A549 (cell line): ENCODE measurements around the gene TPCN2. TPM values are rescaled to one million over a fixed set of nuclear protein-coding genes. Genes with fewer than 3 reads are reported as not detected.

Source experiments
- ATAC-seq, 2 experiments: fragments of 200-7000 bp in 1 of 2; fragments of >200 bp in 1 of 2; cut with Nextera tagmentation in 1 of 2; cut with Tn5 transposase in 1 of 2; 3 replicates each; pipeline versions ENCODE4 v1.8.0 to v1.9.1; 2018 to 2020; ENCODE audit warnings: mild to moderate bottlenecking in 1 of 2, moderate library complexity in 1 of 2
- CTCF ChIA-PET: fragments of 300-600 bp; sonication (Branson Sonifier 250); formaldehyde crosslinking; extraction: SDS; loops from one replicate; lab custom pipeline; 2021; ENCODE audit warnings: antibody characterized with exemption, inconsistent platforms; lab: Yijun Ruan, JAX
- POLR2A ChIA-PET: fragments of 350-600 bp; formaldehyde crosslinking; extraction: SDS; loops from one replicate; lab custom pipeline; 2021; ENCODE audit warnings: antibody characterized with exemption, inconsistent platforms; lab: Yijun Ruan, JAX
- DNase-seq, 2 experiments: peaks; one replicate each; pipeline versions ENCODE4 v3.0.0 to v3.0.0-alpha.2; 2011 to 2016; ENCODE audit warnings: low read depth in 1 of 2, low spot score in 1 of 2
- FAIRE-seq: peaks from 2 replicates; lab custom pipeline; 2011; peaks lifted over from hg19 to GRCh38; lab: Jason Lieb, UNC
- H3K27ac ChIP-seq, 2 experiments: fragments of >200 bp; sonication (Bioruptor Twin); formaldehyde crosslinking; 3 replicates each; pipeline ENCODE4 v1.5.1; 2016 to 2017
- H3K4me1 ChIP-seq: fragments of >200 bp; sonication (Bioruptor Twin); formaldehyde crosslinking; 3 replicates; pipeline ENCODE4 v1.6.1; 2016
- H3K4me2 ChIP-seq: fragments of >200 bp; sonication (Bioruptor Twin); formaldehyde crosslinking; 3 replicates; pipeline ENCODE4 v1.6.1; 2016
- H3K4me3 ChIP-seq: fragments of >200 bp; sonication (Bioruptor Twin); formaldehyde crosslinking; 3 replicates; pipeline ENCODE4 v1.5.1; 2016
- H3K9me3 ChIP-seq: fragments of >200 bp; sonication (Bioruptor Twin); formaldehyde crosslinking; 3 replicates; pipeline ENCODE4 v1.6.1; 2016
- CBX2 ChIP-seq: fragments of 200-600 bp; sonication (generic); IDR thresholded peaks from 2 replicates; pipeline ENCODE4 v1.6.1; 2016; ENCODE audit warnings: low read depth, mild to moderate bottlenecking, borderline replicate concordance
- CEBPB ChIP-seq, 2 experiments: fragments of >200 bp in 1 of 2; sonication (Bioruptor Twin) in 1 of 2; formaldehyde crosslinking in 1 of 2; IDR thresholded peaks; 2 replicates each; pipeline ENCODE4 v1.6.1; 2012 to 2016
- CHD2 ChIP-seq: fragments of 150-350 bp; IDR thresholded peaks from 2 replicates; pipeline ENCODE4 v1.6.1; 2014; ENCODE audit warnings: low read length; ENCODE audit not compliant: partially characterized antibody
- CHD4 ChIP-seq: fragments of 200-600 bp; sonication (generic); IDR thresholded peaks from 2 replicates; pipeline ENCODE4 v1.6.1; 2016; ENCODE audit warnings: antibody characterized with exemption, mild to moderate bottlenecking, borderline replicate concordance
- EHMT2 ChIP-seq: fragments of 200-600 bp; sonication (generic); IDR thresholded peaks from 2 replicates; pipeline ENCODE4 v1.6.1; 2016; ENCODE audit warnings: antibody characterized with exemption, low read depth, mild to moderate bottlenecking, moderate library complexity
- FOSB ChIP-seq: fragments of 250-450 bp; sonication (Bioruptor Pico); IDR thresholded peaks from 2 replicates; pipeline ENCODE4 v1.5.0; 2020; ENCODE audit warnings: mild to moderate bottlenecking, moderate library complexity
- FOXS1 ChIP-seq: fragments of 250-450 bp; sonication (Bioruptor Pico); IDR thresholded peaks from 2 replicates; pipeline ENCODE4 v1.5.0; 2020; ENCODE audit warnings: mild to moderate bottlenecking, moderate library complexity
- GATA3 ChIP-seq: IDR thresholded peaks from 2 replicates; pipeline ENCODE4 v1.6.1; 2012; ENCODE audit warnings: borderline replicate concordance
- HES2 ChIP-seq: fragments of >200 bp; sonication (Bioruptor Twin); formaldehyde crosslinking; IDR thresholded peaks from 2 replicates; pipeline ENCODE4 v1.6.1; 2016
- HOXA7 ChIP-seq: fragments of 250-450 bp; sonication (Bioruptor Pico); IDR thresholded peaks from 2 replicates; pipeline ENCODE4 v1.5.0; 2020; ENCODE audit warnings: mild to moderate bottlenecking, moderate library complexity
- HOXB5 ChIP-seq: fragments of 250-450 bp; sonication (Bioruptor Pico); IDR thresholded peaks from 2 replicates; pipeline ENCODE4 v1.5.0; 2020; ENCODE audit warnings: mild to moderate bottlenecking, moderate library complexity
- JUN ChIP-seq, 2 experiments: fragments of >200 bp; sonication (Bioruptor Twin); formaldehyde crosslinking; IDR thresholded peaks; 2 replicates in 1 of 2; 3 replicates in 1 of 2; pipeline ENCODE4 v1.6.1; 2016 to 2017
- MYC ChIP-seq: IDR thresholded peaks from 2 replicates; pipeline ENCODE4 v1.6.1; 2012; ENCODE audit warnings: mild to moderate bottlenecking, inconsistent platforms, low read length, improper control_type of control experiment, borderline replicate concordance
- NFE2L2 ChIP-seq: fragments of 150-350 bp; conservative IDR thresholded peaks from 2 replicates; pipeline ENCODE4 v1.6.1; 2014; ENCODE audit warnings: low read length
- NR3C1 ChIP-seq: fragments of >200 bp; sonication (Bioruptor Twin); formaldehyde crosslinking; IDR thresholded peaks from 3 replicates; pipeline ENCODE4 v1.6.1; 2017
- PBX3 ChIP-seq: IDR thresholded peaks from 2 replicates; pipeline ENCODE4 v1.6.1; 2012
- PHF8 ChIP-seq: fragments of 200-600 bp; sonication (generic); IDR thresholded peaks from 2 replicates; pipeline ENCODE4 v1.6.1; 2016; ENCODE audit warnings: low read depth, mild to moderate bottlenecking, antibody characterized with exemption, moderate library complexity, borderline replicate concordance
- POLR2AphosphoS2 ChIP-seq: conservative IDR thresholded peaks from 2 replicates; pipeline ENCODE4 v1.6.1; 2012; ENCODE audit warnings: low read length, improper control_type of control experiment, inconsistent platforms
- RAD21 ChIP-seq, 2 experiments: fragments of >200 bp in 1 of 2; sonication (Bioruptor Twin) in 1 of 2; formaldehyde crosslinking in 1 of 2; IDR thresholded peaks in 1 of 2; conservative IDR thresholded peaks in 1 of 2; 2 replicates in 1 of 2; 3 replicates in 1 of 2; pipeline ENCODE4 v1.6.1; 2012 to 2018; ENCODE audit warnings: inconsistent platforms in 1 of 2
- RARB ChIP-seq: fragments of 250-450 bp; sonication (Bioruptor Pico); IDR thresholded peaks from 2 replicates; pipeline ENCODE4 v1.8.0; 2021; ENCODE audit warnings: mild to moderate bottlenecking, moderate library complexity
- RCOR1 ChIP-seq: fragments of 150-350 bp; IDR thresholded peaks from 2 replicates; pipeline ENCODE4 v1.6.1; 2014; ENCODE audit warnings: antibody characterized with exemption, low read length, low read depth
- RFX5 ChIP-seq: fragments of 450-650 bp; IDR thresholded peaks from 2 replicates; pipeline ENCODE4 v1.7.1; 2014; ENCODE audit warnings: antibody characterized with exemption, mild to moderate bottlenecking, moderate library complexity
- RNF2 ChIP-seq: fragments of 200-600 bp; sonication (generic); IDR thresholded peaks from 2 replicates; pipeline ENCODE4 v1.6.1; 2016; ENCODE audit warnings: low read depth, mild to moderate bottlenecking, antibody characterized with exemption, moderate library complexity, borderline replicate concordance
- SMC3 ChIP-seq: fragments of >200 bp; sonication (Bioruptor Twin); formaldehyde crosslinking; IDR thresholded peaks from 3 replicates; pipeline ENCODE4 v1.6.1; 2018; ENCODE audit warnings: inconsistent platforms
- SREBF2 ChIP-seq: fragments of 450-650 bp; IDR thresholded peaks from 2 replicates; pipeline ENCODE4 v1.6.1; 2014; ENCODE audit warnings: mild to moderate bottlenecking, moderate library complexity
- TP53 ChIP-seq: fragments of 250-450 bp; sonication (Bioruptor Pico); IDR thresholded peaks from 2 replicates; pipeline ENCODE4 v1.5.0; 2021; ENCODE audit warnings: mild to moderate bottlenecking, moderate library complexity
- ZC3H11A ChIP-seq: fragments of 450-650 bp; IDR thresholded peaks from 2 replicates; pipeline ENCODE4 v1.6.1; 2014; ENCODE audit warnings: antibody characterized with exemption, mild to moderate bottlenecking
- ZFP36 ChIP-seq: fragments of 450-650 bp; IDR thresholded peaks from 2 replicates; pipeline ENCODE4 v1.6.1; 2014; ENCODE audit warnings: borderline replicate concordance; ENCODE audit not compliant: partially characterized antibody
- ZNF302 ChIP-seq: fragments of 250-450 bp; sonication (Bioruptor Pico); IDR thresholded peaks from 2 replicates; pipeline ENCODE4 v1.9.0; 2021; ENCODE audit warnings: inconsistent platforms, mild to moderate bottlenecking, moderate library complexity
- ZSCAN20 ChIP-seq: fragments of 250-450 bp; sonication (Bioruptor Pico); IDR thresholded peaks from 2 replicates; pipeline ENCODE4 v1.8.0; 2022; ENCODE audit warnings: mild to moderate bottlenecking, moderate library complexity
- WGBS: methylation state at CpG from one replicate; pipeline ENCODE4 v1.1.6; 2017; ENCODE audit errors: missing lambda C conversion rate; 5-methylcytosine and 5-hydroxymethylcytosine counted together
- polyA plus RNA-seq, 4 experiments: library from polyadenylated mRNA; depleted of rRNA in 3 of 4; stranded (reverse); fragments of >200 nt; fragmentation: RNase III in 1 of 4; extraction: RNeasy Plus Mini Kit Qiagen cat#74134 plus additional on column Dnase treatment in 1 of 4; gene quantifications; 2 replicates in 3 of 4; 3 replicates in 1 of 4; pipeline ENCODE4 v1.2.3, GENCODE V29; 2011 to 2017
- TF ChIP-seq, protein P1 (sequence below): fragments of >200 bp; sonication (Bioruptor Twin); formaldehyde crosslinking; IDR thresholded peaks from 3 replicates; pipeline ENCODE4 v1.5.1; 2016
- TF ChIP-seq, protein P2 (sequence below): IDR thresholded peaks from 2 replicates; pipeline ENCODE4 v1.6.1; 2012; ENCODE audit warnings: low read depth, borderline replicate concordance
- TF ChIP-seq, protein P3 (sequence below): fragments of 150-350 bp; IDR thresholded peaks from 2 replicates; pipeline ENCODE4 v1.6.1; 2014; ENCODE audit warnings: low read depth, mild to moderate bottlenecking, low read length

Gene TPCN2
- polyA plus RNA-seq, 2 of the 4 experiments (the other 2 are of a cell fraction), result 8.1 to 8.8 TPM

- H3K4me2 ChIP-seq, result no peak overlapping the region
- TF ChIP-seq HES2, result no peak
- TF ChIP-seq ZNF302 (CRISPR knock-in tag), result no peak
- TF ChIP-seq, protein P1, sequence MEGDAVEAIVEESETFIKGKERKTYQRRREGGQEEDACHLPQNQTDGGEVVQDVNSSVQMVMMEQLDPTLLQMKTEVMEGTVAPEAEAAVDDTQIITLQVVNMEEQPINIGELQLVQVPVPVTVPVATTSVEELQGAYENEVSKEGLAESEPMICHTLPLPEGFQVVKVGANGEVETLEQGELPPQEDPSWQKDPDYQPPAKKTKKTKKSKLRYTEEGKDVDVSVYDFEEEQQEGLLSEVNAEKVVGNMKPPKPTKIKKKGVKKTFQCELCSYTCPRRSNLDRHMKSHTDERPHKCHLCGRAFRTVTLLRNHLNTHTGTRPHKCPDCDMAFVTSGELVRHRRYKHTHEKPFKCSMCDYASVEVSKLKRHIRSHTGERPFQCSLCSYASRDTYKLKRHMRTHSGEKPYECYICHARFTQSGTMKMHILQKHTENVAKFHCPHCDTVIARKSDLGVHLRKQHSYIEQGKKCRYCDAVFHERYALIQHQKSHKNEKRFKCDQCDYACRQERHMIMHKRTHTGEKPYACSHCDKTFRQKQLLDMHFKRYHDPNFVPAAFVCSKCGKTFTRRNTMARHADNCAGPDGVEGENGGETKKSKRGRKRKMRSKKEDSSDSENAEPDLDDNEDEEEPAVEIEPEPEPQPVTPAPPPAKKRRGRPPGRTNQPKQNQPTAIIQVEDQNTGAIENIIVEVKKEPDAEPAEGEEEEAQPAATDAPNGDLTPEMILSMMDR, result no peak
- no peak for TF ChIP-seq JUN (IDR thresholded peaks at IDR 0.05)
- TF ChIP-seq PHF8, result no peak
- TF ChIP-seq GATA3, result no peak
- TF ChIP-seq ZSCAN20 (CRISPR knock-in tag), result no peak
- TF ChIP-seq CEBPB (IDR thresholded peaks at IDR 0.05), result no peak
- no peak for TF ChIP-seq FOXS1 (CRISPR knock-in tag)
- no peak for TF ChIP-seq HOXB5
- no peak for TF ChIP-seq RNF2
- TF ChIP-seq PBX3, result no peak
- TF ChIP-seq CHD4, result no peak
- no peak for TF ChIP-seq CBX2
- no peak for TF ChIP-seq POLR2AphosphoS2
- TF ChIP-seq, all 56 proteins: peak for 0
- peak; percentile 8 to 9; a peak in 3 of 6 replicates for ATAC-seq
- no peaks in the 10 kb centered on the region for H3K9me3 ChIP-seq
- POLR2A ChIA-PET, result interaction anchor here (1.5 kb wide), 1 partner anchor 544 kb away, joined by 7 read pairs; no protein-coding TSS in a partner anchor
- DNase-seq, result no peak
- CTCF ChIA-PET, result interaction anchor here (0.7 to 15.2 kb wide), 36 partner anchors 9 to 787 kb away, joined by 3 to 262 read pairs (median 10); partner anchors contain the start of genes CCND1, LTO1, MYEOV and SMIM38
- H3K4me3 ChIP-seq, result no peak overlapping the region
- WGBS, result 80% methylated on average over 10 of the region's 13 CpGs
- FAIRE-seq, result no peak
- H3K27ac ChIP-seq, result no peak overlapping the region
- H3K4me1 ChIP-seq, result peaks cover 26% of the 10 kb centered on the region
These were observed 51.9 kb downstream of the TPCN2 start for GRCh38 chr11:69100454-69101114.

DNA sequence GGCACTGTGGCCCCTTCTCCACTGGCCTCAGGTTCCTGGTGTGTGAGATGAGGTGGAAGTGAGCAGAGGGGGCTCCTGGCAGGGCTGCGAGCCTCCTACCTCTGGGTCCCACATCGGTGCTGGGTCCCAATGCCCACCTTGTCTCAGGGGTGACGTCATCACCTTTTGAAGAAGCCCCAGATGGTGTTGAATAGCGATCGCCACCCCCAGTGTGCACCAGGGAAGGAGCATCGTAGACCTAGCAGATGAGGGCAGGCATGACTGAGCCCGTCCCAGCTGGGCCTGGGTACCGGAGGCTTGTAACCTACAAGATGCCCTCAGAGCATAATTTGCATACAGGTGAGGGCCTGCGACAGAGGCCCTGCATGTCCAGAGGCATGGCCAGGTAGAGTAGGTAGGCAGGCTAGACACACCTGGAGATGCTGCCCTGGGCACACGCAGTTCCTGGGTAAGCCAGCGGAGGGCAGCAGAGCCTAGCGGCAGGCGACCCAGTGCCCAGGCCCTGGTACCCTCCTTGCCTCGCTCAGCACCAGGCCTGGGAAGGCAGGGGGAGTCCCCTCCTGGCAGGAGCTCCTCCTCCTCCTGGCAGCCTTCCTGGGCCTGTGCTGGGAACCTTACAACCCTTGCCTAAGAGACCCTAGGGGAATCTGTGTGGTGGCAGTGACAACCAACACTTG, 52.5 kb downstream of the TPCN2 start:
- Histone ChIP-seq H3K4me1 (peaks cover 28% of the 10 kb centered on the region), H3K4me3 (no peak overlapping the region), H3K9me3 (no peaks in the 10 kb centered on the region), H3K4me2 (peak overlapping the region; percentile 24; the same call in 1 of the 3 replicates), H3K27ac (peak overlapping the region; percentile 63 to 71; a peak in 5 of 6 replicates)
- FAIRE-seq, result peak; percentile 83
- WGBS, result 30% methylated on average over 10 of the region's 14 CpGs
- ChIA-PET POLR2A (interaction anchor here (0.5 to 2.0 kb wide), 7 partner anchors 22 to 569 kb away, joined by 3 to 7 read pairs (median 3); no protein-coding TSS in a partner anchor), CTCF (interaction anchor here (0.5 to 15.2 kb wide), 85 partner anchors 8 to 1098 kb away, joined by 3 to 262 read pairs (median 4); partner anchors contain the start of genes CCND1, LINC01488, LTO1 and MYEOV)
- peak; percentile 80 to 89 for ATAC-seq
- peak; percentile 81 to 91 for DNase-seq
- TF ChIP-seq RFX5 (no peak), RARB (no peak), MYC (no peak), NR3C1 (no peak), ZFP36 (peak; percentile 51), SREBF2 (no peak), TP53 (CRISPR knock-in tag) (no peak), FOXS1 (CRISPR knock-in tag) (no peak), RAD21 (conservative IDR thresholded peaks at IDR 0.05 in 1 of 2, IDR thresholded peaks at IDR 0.05 in 1 of 2) (peak; percentile 99), HOXA7 (no peak), ZC3H11A (no peak), CHD2 (no peak), SMC3 (peak; percentile 98), RCOR1 (no peak), EHMT2 (no peak), FOSB (CRISPR knock-in tag) (no peak), NFE2L2 (no peak), CEBPB (IDR thresholded peaks at IDR 0.05) (no peak)
- TF ChIP-seq, protein P2, sequence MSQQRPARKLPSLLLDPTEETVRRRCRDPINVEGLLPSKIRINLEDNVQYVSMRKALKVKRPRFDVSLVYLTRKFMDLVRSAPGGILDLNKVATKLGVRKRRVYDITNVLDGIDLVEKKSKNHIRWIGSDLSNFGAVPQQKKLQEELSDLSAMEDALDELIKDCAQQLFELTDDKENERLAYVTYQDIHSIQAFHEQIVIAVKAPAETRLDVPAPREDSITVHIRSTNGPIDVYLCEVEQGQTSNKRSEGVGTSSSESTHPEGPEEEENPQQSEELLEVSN, result no peak
- TF ChIP-seq, protein P3, sequence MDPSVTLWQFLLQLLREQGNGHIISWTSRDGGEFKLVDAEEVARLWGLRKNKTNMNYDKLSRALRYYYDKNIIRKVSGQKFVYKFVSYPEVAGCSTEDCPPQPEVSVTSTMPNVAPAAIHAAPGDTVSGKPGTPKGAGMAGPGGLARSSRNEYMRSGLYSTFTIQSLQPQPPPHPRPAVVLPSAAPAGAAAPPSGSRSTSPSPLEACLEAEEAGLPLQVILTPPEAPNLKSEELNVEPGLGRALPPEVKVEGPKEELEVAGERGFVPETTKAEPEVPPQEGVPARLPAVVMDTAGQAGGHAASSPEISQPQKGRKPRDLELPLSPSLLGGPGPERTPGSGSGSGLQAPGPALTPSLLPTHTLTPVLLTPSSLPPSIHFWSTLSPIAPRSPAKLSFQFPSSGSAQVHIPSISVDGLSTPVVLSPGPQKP, result no peak
